Upper lobe of left lung (tissue), 6 donors: ENCODE data around the gene ANKRD28. TPM values are rescaled to one million over a fixed set of nuclear protein-coding genes. Genes with fewer than 3 reads are reported as not detected.

Experiments
- ATAC-seq, 2 donors: fragments of 200-7000 bp; cut with Tn5 transposase; one replicate each; pipeline ENCODE4 v1.9.1; 2022; ENCODE audit warnings: mild to moderate bottlenecking in 2 of 2, moderate library complexity in 2 of 2; ENCODE audit not compliant: low FRiP score in 2 of 2
- DNase-seq, 2 donors: peaks; one replicate each; pipeline ENCODE4 v3.0.0-alpha.2; 2019 to 2020
- H3K27ac ChIP-seq, 4 donors: fragments of 200-600 bp; sonication (generic); one replicate each; pipeline ENCODE4 v1.5.1; 2016 to 2019
- H3K27me3 ChIP-seq, 4 donors: fragments of 200-600 bp; sonication (generic); one replicate each; pipeline ENCODE4 v1.5.1; 2017 to 2019
- H3K36me3 ChIP-seq, 4 donors: fragments of 200-600 bp; sonication (generic); one replicate each; pipeline ENCODE4 v1.5.1; 2016 to 2019
- H3K4me1 ChIP-seq, 4 donors: fragments of 200-600 bp; sonication (generic); one replicate each; pipeline ENCODE4 v1.5.1; 2018 to 2019
- H3K4me3 ChIP-seq, 4 donors: fragments of 200-600 bp; sonication (generic); one replicate each; pipeline ENCODE4 v1.5.1; 2017 to 2019; ENCODE audit warnings: mild to moderate bottlenecking in 2 of 4, moderate library complexity in 1 of 4
- H3K9me3 ChIP-seq, 4 donors: fragments of 200-600 bp; sonication (generic); one replicate each; pipeline ENCODE4 v1.5.1; 2018 to 2019
- EP300 ChIP-seq, 4 donors: sonication (generic); formaldehyde crosslinking; IDR thresholded peaks; one replicate each; pipeline ENCODE4 v1.5.1; 2017; ENCODE audit warnings: antibody characterized with exemption in 4 of 4, control low read depth in 2 of 4
- POLR2A ChIP-seq, 4 donors: fragments of 450-650 bp; IDR thresholded peaks; one replicate each; pipeline ENCODE4 v1.5.1; 2016 to 2017; ENCODE audit warnings: antibody characterized with exemption in 4 of 4, mild to moderate bottlenecking in 2 of 4
- POLR2AphosphoS5 ChIP-seq, 2 donors: sonication (generic); formaldehyde crosslinking; IDR thresholded peaks; one replicate each; pipeline ENCODE4 v1.5.1; 2017; ENCODE audit warnings: antibody characterized with exemption in 2 of 2
- WGBS, 2 donors: methylation state at CpG; one replicate each; pipeline ENCODE4 v1.1.5; 2017 to 2018; 5-methylcytosine and 5-hydroxymethylcytosine counted together
- total RNA-seq, 6 donors: library from RNA; depleted of rRNA in 4 of 6; stranded (reverse); fragments of >200 nt in 4 of 6; gene quantifications; one replicate each; pipeline versions ENCODE4 v1.1.0 to v1.2.1, GENCODE V29; 2016 to 2021
- TF ChIP-seq, protein P1 (sequence below), 6 experiments: fragments of 450-650 bp in 4 of 6; fragments of 200-600 bp in 2 of 6; sonication (generic) in 2 of 6; IDR thresholded peaks; one replicate each; pipeline ENCODE4 v1.5.1; 2016 to 2019; ENCODE audit warnings: antibody characterized with exemption in 6 of 6
- donor health status: DM: no; HTN: no; CAD: no; lungs with moderate emphysema.
- donor health status: DM: no; HTN: yes; CAD: no; lungs with severe emphysema.

The ANKRD28 gene
- total RNA-seq, 6 donors from 2014 or later: 31.6 to 107 (median 55.5) TPM

DNA sequence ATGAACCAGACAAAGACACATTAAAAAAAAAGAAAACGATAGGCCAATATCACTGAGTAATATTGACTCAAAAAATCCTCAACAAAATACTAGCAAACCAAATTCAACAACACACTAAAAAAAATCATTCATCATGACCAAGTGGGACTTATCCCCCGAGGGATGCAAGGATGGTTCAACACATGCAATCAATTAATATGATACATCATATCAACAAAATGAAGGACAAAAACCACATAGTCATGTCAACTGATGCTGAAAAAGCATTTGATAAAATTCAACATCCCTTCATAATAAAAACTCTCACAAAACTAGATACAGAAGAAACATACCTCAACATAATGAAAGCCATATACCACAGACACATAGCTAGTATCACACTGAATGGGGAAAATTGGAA, 41.8 kb upstream of the ANKRD28 start:
- 95 to 100% methylated on average over 2 of the region's 2 CpGs for WGBS, 2 donors
- H3K36me3 ChIP-seq: no peaks in the 10 kb centered on the region
- H3K27ac ChIP-seq: no peak overlapping the region
- ATAC-seq: no peak
- DNase-seq: no peak
- H3K27me3 ChIP-seq: no peaks in the 10 kb centered on the region
- peaks cover 0 to 5% (median 4%) of the 10 kb centered on the region in 4 donors for H3K9me3 ChIP-seq
- no peak overlapping the region for H3K4me3 ChIP-seq
- TF ChIP-seq POLR2AphosphoS5 (IDR thresholded peaks at IDR 0.05) (no peak), EP300 (IDR thresholded peaks at IDR 0.05) (no peak), POLR2A (IDR thresholded peaks at IDR 0.05) (no peak)
- no peaks in the 10 kb centered on the region for H3K4me1 ChIP-seq

- WGBS, 2 donors: 43 to 50% methylated on average over 1 of the region's 1 CpG
- ATAC-seq (no peak), DNase-seq (no peak)
- no peak overlapping the region for H3K4me3 ChIP-seq
- H3K9me3 ChIP-seq: no peaks in the 10 kb centered on the region
- no peaks in the 10 kb centered on the region for H3K27me3 ChIP-seq
- H3K36me3 ChIP-seq: no peaks in the 10 kb centered on the region
- no peak overlapping the region for H3K27ac ChIP-seq
- no peak for TF ChIP-seq POLR2AphosphoS5 (IDR thresholded peaks at IDR 0.05)
- no peak for TF ChIP-seq POLR2A (IDR thresholded peaks at IDR 0.05)
- TF ChIP-seq, protein P1, sequence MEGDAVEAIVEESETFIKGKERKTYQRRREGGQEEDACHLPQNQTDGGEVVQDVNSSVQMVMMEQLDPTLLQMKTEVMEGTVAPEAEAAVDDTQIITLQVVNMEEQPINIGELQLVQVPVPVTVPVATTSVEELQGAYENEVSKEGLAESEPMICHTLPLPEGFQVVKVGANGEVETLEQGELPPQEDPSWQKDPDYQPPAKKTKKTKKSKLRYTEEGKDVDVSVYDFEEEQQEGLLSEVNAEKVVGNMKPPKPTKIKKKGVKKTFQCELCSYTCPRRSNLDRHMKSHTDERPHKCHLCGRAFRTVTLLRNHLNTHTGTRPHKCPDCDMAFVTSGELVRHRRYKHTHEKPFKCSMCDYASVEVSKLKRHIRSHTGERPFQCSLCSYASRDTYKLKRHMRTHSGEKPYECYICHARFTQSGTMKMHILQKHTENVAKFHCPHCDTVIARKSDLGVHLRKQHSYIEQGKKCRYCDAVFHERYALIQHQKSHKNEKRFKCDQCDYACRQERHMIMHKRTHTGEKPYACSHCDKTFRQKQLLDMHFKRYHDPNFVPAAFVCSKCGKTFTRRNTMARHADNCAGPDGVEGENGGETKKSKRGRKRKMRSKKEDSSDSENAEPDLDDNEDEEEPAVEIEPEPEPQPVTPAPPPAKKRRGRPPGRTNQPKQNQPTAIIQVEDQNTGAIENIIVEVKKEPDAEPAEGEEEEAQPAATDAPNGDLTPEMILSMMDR (IDR thresholded peaks at IDR 0.05): no peak
- no peak for TF ChIP-seq EP300 (IDR thresholded peaks at IDR 0.05)
- no peaks in the 10 kb centered on the region for H3K4me1 ChIP-seq
Measured at GRCh38 chr3:15831927-15832326, 34.1 kb upstream of the ANKRD28 start.

DNA sequence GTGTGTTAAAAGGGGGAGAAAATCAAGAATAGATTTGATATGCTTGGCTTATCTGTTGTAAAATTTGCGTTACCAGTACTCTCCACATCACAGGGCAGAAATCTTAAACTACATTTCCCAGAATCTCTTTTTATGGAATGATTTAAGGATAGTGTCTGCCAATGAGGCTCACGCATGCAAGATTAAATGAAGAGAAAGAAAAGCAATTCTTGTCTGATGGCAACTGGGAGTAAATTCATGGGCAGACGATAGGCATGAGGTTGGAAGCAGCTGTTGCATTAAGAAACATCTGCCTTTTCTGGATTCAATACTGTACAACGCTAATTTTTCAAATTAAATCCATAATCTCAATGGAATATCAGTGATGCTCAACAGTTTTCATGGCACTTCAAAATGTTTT, 27.2 kb upstream of the ANKRD28 start:
- Histone ChIP-seq H3K27me3 (no peaks in the 10 kb centered on the region), H3K27ac (no peak overlapping the region), H3K9me3 (no peaks in the 10 kb centered on the region), H3K4me3 (no peak overlapping the region), H3K36me3 (no peaks in the 10 kb centered on the region), H3K4me1 (no peaks in the 10 kb centered on the region)
- WGBS, 2 donors: 72 to 86% methylated on average over 4 of the region's 4 CpGs
- TF ChIP-seq EP300 (IDR thresholded peaks at IDR 0.05) (no peak), POLR2A (IDR thresholded peaks at IDR 0.05) (no peak), POLR2AphosphoS5 (IDR thresholded peaks at IDR 0.05) (no peak)
- TF ChIP-seq, protein P1 (IDR thresholded peaks at IDR 0.05): no peak
- ATAC-seq: no peak
- no peak for DNase-seq

- H3K4me1 ChIP-seq: no peaks in the 10 kb centered on the region
Measured at GRCh38 chr3:15823092-15823491, 25.3 kb upstream of the ANKRD28 start.

GRCh38 chr3:15822281-15822680, 24.5 kb upstream of the ANKRD28 start:
- no peak for ATAC-seq
- no peak overlapping the region for H3K4me3 ChIP-seq
- H3K27me3 ChIP-seq: no peaks in the 10 kb centered on the region
- peaks cover 0 to 2% (median under 1%) of the 10 kb centered on the region in 4 donors for H3K4me1 ChIP-seq
- H3K27ac ChIP-seq: no peak overlapping the region
- WGBS, 2 donors: 92 to 94% methylated on average over 2 of the region's 2 CpGs
- H3K36me3 ChIP-seq: no peaks in the 10 kb centered on the region
- TF ChIP-seq, protein P1 (IDR thresholded peaks at IDR 0.05): no peak
- no peak for TF ChIP-seq EP300 (IDR thresholded peaks at IDR 0.05)
- TF ChIP-seq POLR2AphosphoS5 (IDR thresholded peaks at IDR 0.05): no peak
- no peak for TF ChIP-seq POLR2A (IDR thresholded peaks at IDR 0.05)
- no peak for DNase-seq
- H3K9me3 ChIP-seq: no peaks in the 10 kb centered on the region

More at GRCh38 chr3:15823092-15823491, 25.3 kb upstream of the ANKRD28 start:
- H3K27ac ChIP-seq: no peak overlapping the region
- H3K27me3 ChIP-seq: no peaks in the 10 kb centered on the region
- no peak for ATAC-seq
- H3K9me3 ChIP-seq: no peaks in the 10 kb centered on the region
- DNase-seq: peak in 1 of 2 donors; percentile 5
- WGBS, 2 donors: 93 to 95% methylated on average over 7 of the region's 7 CpGs
- H3K36me3 ChIP-seq: no peaks in the 10 kb centered on the region
- TF ChIP-seq POLR2A (IDR thresholded peaks at IDR 0.05) (no peak), POLR2AphosphoS5 (IDR thresholded peaks at IDR 0.05) (no peak), EP300 (IDR thresholded peaks at IDR 0.05) (no peak)
- TF ChIP-seq, protein P1 (IDR thresholded peaks at IDR 0.05): no peak
- no peak overlapping the region for H3K4me3 ChIP-seq
